HG02678 (cell line): ENCODE data around the gene EVPL.
"Not testable (repeated sequence)": the region's sequence is repeated elsewhere in the genome, so short reads cannot be mapped to it uniquely, and the experiment has no call there.

ENCODE experiments used
- ATAC-seq: cut with Tn5 transposase; IDR thresholded peaks from one replicate; pipeline ENCODE4 v1.9.1; 2021; ENCODE audit warnings: mild to moderate bottlenecking, moderate library complexity; ENCODE audit not compliant: unreplicated experiment

EVPL gene

DNA sequence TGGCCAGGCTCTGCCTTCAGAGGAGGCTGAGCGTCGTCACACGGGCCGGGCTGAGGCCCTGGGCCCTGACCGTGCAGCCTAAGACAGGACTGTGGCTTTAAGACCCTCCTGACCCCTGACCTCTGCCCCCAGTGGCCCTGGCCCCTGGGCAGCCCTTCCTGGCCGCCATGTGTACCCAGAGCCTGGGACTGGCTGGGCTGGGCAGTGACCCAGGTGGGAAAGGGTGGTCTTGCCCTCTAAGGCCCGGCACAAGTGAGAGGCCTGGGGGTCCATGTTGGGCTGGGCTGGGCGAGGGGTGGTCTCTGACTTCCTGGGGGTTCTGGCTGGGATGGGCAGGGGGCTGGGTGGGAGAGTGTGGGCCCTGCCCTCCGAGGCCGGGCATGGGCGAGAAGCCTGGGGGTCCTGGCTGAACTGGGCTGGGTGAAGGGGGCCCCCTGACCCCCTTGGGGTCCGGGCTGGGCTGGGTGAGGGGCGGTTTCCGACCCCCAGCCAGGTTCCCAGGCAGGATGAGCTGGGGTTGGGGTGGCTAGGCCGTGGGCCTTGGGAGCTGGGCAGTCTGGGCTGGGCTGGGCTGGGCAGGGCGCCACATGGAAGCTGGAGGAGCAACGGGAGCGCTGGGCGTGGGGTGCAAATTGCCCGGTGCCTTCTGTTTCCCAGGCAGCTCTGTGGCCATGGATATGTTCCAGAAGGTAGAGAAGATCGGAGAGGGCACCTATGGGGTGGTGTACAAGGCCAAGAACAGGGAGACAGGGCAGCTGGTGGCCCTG is 26.2 kb downstream of the EVPL start, which contains the start of gene CDK3:
Gene CDK3, plus strand, starts transcription at position 101 of the 767 bp plus-strand sequence. Its CDS starts 571 bp downstream, at position 672.
- no peak for ATAC-seq

DNA sequence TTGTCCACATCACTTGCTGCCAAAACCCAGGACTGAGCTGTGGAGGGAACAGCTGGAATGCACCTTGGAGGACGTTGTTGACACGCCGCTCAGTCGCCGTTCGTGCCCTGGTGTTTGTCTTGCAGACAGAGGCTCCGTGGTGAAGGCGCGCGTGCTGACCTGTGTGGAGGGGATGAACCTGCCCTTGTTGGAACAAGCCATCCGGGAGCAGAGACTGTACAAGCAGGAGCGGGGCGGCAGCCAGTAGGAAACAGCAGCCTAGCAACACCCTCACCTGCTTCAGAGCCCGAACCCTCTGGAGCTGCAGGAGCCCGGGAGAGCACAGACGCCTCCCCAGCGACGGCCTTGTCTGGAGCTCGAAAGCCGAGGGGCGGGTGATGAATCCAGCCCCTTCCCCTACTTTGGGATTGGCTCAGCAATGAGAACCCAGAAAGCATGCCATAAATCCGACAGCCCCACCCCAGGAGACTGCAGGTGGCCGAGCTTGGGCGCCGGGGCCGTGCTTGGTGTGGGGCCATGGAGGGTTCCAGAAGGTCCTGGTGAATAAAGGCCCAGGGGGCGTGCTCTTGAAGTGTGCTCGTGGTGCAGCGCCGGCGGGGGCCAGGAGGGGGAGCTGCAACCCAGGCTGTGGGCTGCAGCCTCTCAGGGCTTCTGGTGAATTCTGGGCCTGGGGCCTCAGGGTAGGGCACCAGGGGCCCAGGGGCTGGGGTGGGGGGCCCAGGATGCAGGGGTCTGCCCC is 26.9 kb downstream of the EVPL start:
- ATAC-seq: no peak

DNA sequence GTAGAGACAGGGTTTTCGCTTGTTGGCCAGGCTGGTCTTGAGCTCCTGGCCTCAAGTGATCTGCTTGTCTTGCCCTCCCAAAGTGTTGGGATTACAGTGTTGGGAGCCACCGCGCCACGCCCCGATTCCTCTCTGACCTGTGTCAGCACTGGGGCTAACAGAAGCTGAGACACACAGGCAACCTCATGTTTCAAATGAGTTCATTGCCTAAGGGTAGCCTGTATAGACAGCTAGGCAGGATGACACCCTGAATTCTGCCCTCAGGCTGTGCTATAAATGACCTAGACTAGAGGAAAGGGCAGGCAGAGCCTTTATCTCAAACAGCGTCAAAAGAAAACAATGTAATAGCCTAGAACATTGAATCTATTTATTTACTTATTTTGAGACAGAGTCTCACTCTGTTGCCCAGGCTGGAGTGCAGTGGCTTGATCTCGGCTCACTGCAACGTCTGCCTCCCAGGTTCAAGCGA is 28.7 kb downstream of the EVPL start:
- no peak for ATAC-seq

DNA sequence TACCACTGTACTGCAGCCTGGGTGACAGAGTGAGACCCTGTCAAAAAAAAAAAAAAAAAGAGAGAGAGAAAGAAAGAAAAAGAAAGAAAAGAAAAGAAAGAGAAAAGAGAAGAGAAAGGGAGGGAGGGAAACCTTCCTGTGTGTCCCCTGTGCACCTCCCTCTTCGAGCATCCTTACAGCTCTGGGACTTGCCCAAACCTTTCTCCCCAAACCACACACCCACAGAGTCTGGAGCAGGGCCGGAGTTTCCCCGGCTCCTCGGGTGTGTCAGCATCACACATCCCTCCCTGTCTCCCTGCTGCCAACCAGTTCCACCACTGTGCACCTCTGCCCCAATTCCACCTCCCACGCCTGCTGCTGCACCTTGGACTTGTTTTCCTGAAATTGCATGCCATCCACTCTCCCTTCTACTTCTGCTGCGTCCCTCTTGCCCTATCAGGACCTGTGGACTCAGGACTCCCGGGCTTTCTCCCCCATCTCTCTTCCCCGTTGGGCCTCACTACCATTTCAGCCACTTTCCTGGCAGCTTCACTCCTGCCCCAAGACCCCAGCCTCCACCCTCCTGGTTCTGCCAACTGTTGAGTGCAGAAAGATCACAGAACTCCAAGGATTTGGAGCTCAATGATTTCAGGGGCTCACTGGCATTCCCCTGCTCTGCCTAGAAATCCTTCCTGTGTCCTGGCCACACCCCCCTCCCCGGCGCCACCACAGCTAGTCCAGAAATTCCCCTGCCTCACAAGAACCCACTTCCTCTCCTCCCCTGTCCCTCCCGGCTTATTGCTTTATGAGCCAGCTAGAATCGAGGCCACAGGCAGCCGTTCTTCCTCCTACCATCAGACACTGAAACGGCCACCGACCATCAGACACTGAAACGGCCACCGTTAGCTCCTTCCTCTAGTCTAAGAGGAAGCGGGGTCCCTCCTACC is 30.2 kb downstream of the EVPL start:
- ATAC-seq: no peak

DNA sequence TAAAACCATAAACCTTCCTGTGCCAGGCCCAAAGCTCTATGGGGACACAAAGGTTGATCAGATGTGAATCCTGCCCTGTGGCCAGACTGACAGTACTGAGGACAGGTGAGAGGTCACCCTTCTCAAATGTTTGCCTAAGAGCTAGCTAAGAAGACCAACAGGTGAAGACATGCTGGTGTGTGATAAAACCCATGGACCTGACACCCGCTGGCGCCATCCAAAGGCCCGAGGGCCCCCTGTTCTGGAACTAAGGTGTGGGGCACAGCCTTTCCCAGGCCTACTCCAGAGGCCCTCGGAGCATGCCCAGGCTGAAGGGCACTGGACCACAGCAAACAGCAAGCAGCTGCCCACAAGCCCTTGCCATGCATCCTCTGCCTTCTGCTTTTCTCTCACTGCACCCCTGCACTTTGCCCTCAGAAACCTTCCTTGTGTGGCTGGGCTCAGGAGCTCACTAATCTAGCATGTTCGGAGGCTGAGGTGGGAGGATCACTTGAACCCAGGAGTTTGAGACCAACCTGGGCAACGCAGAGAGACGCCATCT is 31.7 kb downstream of the EVPL start:
- no peak for ATAC-seq

DNA sequence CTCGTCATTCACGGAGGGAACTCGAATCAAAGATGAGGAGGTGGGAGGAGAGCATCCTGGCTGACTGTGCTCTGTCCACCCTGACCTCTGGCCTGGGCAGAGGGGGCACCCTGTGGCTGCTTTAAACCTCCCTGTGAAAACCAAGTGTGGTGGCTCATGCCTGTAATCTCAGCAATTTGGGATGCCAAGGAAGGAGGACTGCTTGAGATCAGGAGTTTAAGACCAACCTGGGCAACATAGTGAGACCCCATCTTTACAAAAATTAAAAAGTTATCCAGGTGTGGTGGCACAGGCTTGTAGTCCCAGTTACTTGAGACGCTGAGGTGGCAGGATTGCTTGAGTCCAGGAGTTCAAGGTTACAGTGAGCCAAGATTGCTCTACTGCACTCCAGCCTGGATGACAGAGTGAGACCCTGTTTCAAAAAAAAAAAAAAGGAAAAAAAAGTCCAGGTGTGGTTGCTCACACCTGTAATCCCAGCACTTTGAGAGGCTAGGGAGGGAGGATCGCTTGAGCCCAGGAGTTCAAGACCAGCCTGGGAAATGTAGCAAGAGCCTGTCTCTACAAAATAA is 32.2 kb downstream of the EVPL start:
- no peak for ATAC-seq

DNA sequence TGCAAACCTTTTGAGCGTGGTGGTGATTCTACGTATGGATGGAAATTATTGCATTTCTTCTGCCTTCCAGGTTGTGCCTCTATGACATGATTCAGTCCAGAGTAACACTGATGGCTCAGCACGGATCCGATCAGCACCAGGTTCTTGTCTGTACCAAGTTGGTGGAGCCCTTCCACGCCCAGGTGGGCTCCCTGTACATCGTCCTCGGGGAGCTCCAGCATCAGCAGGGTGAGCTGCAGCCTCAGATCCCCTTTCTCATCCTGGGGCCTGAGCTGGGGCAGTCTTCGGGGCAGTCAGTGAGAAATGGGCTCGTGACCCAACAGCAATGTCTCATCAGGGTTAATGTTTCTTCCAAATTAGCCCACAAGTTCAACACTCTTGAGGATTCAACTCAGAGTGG is 35.7 kb downstream of the EVPL start:
- ATAC-seq: no peak

DNA sequence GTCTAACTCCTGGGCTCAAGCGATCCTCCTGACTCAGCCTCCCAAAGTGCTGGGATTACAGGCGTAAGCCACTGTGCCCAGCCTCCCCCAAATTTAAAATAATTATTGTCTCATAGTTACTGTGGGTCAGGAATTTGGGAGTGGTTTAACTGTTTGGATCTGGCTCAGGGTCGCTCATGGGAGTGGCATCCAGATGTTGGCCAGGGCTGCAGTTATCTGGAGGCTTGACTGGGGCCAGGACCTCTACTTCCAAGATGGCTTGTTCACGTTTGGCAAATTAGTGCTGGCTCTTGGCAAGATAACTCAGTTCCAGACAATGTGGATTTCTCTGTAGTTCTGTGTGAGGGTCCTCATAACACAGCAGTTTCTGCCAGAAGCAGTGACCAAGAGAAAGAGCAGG is 40.1 kb downstream of the EVPL start:
- ATAC-seq: no peak

DNA sequence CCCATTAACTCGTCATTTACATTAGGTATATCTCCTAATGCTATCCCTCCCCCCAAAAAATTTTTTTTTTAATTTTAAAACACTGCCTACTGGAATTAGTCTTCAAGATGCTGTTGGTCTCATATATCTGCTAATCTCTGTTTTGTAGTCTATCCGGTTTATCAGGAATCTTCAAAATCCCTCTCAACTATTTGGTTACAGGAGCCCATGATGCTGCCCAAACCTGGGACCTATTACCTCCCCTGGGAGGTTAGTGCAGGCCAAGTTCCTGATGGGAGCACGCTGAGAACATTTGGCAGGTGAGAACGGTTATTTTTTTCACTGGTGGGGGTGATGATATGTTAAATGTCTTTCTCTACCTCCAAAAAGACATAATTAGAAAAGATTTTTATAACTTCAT is 41.1 kb downstream of the EVPL start:
- no peak for ATAC-seq

DNA sequence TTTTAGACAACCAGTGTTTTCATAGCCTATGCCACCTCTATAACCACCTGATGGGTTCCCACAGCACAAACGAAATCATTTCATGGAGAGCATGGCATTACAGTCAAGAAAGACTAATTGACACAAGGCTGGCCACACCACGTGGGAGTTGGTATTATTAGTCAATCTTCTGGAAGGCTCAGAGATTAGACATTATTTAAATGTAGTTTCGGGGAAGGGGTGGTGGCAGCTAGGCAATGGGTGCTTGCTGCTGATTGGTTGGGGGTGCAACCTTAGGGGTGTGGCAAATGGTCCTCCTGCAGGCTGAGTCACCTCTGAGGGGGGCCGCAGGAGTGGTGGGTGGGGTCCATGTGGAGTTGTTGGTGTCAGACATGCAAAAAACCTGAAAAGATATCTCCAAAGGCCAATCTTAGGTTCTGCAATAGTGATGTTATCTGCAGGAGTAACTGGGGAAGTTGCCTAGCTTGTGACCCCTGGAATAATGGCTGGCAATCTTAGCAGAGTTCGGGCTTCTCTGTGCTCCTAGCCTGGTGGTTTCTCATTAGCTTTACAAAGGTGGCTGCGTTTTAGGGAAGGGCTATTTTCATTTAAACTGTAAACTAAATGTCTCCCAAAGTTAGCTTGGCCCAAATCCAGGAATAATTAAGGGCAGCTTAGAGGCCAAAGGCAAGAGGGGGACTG is 43.5 kb downstream of the EVPL start:
- no peak for ATAC-seq

DNA sequence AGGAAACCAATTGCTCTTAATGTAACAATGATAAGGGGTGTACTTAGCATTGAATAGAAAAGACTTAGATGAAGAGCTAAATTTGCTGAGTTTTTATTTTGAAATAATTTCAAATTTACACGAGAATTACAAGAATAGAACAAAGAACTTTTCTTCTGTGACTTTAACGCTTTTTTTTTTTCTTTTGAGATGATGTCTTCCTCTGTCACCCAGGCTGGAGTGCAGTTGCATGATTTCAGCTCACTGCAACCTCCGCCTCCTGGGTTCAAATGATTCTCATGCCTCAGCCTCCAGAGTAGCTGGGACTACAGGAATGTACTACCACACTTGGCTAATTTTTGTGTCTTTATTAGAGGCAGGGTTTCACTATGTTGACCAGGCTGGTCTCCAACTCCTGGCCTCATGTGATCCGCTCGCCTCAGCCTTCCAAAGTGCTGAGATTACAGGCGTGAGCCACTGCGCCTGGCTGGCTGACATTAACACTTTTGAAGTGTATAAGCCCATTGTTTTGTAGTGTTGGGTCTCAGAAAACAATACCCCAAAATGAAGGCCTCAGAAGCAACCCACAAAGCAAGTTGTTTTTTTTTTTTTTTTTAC is 46.0 kb downstream of the EVPL start:
- no peak for ATAC-seq

DNA sequence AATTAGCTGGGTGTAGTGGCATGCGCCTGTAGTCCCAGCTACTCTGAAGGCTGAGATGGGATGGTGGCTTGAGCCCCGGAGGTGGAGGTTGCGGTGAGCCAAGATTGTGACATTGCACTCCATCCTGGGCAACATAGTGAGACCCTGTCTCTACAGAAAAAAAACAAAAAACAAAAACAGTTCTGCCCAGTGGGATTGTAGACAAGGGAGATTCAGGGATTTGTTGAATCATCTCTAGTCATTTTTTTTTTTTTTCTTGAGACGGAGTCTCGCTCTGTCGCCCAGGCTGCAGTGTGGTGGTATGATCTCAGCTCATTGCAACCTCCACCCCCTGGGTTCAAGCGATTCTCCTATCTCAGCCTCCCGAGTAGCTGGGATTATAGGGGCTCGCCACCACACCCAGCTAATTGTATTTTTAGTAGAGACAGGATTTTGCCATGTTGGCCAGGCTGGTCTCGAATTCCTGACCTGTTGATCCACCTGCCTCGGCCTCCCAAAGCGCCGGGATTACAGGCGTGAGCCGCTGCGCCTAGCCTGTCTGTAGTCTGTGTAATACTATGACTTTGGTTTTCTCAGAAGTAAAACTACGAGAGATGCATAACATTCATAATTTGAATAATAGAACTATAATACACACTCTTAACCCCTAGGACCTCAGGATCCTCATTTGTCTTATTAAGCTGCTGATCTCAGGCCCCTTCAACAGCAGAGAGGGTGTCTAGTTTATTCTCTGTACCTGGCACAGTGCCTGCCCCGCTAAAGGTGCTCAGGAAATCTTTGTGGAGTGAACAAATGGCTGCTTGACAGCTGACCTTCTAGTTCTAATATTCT is 46.7 kb downstream of the EVPL start:
- ATAC-seq: no peak

DNA sequence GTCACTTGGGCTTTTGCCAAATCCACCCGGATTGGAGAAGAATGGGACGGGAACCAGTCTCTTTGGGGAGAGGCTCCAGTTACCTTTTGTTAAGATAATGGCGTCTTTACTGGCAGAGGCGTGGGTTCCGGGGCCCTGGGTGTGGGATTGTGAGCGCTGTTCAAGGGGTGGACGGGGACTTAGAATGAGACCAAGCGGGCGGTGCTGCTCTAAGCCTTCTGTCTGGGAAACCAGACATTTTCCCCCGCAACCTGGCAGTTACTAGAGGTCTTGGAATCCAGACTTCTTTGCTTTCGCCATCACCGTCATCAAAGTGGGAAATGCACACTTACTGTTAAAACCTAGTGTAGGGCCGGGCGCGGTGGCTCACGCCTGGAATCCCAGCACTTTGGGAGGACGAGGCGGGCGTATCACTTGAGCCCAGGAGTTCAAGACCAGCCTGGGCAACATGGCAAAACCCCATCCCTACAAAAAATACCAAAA is 47.4 kb downstream of the EVPL start:
- peak; percentile 5 for ATAC-seq

DNA sequence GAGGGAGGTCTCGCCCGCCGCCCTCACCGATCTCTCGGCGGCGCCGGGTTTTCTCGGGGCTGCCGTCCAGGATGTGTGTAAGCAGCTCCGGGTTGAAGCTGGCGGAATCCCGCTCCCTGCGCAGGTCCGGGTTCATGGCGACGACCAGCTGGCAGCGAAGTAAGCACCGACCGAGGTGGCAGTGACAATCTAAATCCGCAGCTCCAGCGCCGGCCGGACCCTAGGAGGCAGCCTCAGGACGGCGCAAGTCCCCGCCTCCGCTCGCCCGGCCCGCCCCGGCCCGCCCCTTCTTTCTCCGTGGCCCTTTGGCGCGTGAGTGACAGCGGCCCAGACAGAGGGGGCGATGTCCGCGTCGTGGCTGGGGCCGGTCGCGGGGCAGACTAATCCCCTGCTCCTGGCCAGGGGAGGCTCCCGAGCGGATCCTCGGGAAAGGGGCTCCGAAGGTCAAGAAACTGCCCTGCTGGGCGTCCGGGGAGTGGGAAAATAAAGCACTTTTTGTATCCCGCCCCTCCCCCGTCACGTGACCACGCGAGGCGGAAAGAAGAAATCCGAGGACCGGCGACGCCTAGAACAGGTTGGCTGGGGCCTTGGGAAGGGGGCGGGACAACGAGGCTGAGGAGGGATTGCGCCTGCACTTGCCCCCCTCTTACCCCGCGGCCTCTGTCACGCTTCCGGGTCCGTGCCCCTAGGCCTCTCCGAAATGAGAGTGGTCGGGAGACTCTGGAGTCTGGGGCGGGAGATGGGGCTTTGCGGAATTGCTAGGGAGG is 48.0 kb downstream of the EVPL start, which contains the start of the genes ACOX1 and TEN1:
Gene ACOX1, minus strand, starts transcription at position 229 of the 767 bp plus-strand sequence. Its CDS starts 93 bp downstream, at position 136.
Gene TEN1, plus strand, starts transcription at position 303 of the 767 bp plus-strand sequence. CDS start 6,953 bp downstream, outside the sequence.
- peak; percentile 88 for ATAC-seq

DNA sequence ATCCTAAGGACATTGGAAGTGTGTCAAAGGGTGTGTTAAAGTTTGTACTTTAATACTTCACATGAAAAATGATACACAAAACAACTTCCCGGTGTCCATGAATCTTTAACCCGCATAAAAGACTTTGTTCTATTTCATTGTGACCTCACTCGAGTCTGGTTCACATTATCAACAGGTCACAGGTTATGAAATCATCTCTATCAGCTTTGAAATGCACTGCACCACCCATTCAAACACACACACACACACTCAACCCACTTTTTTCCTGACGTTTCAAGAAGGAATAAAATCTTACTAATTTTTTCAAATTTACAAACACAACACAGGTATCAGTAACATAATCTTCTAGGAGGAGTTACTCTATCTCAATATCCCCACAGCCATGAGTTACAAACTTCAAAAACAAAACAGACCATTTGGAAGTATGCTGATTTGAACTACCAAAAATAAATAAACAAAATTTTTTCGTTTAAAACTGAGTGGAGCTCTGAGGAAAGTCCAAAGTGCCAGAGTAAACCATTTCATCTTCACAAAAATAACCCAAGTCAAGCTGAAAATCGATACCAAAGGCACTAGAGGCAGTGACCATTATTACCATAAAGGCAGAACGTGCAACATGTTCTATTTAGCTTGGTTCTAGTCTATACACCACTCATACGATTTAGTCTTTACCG is 50.8 kb downstream of the EVPL start:
- no peak for ATAC-seq

DNA sequence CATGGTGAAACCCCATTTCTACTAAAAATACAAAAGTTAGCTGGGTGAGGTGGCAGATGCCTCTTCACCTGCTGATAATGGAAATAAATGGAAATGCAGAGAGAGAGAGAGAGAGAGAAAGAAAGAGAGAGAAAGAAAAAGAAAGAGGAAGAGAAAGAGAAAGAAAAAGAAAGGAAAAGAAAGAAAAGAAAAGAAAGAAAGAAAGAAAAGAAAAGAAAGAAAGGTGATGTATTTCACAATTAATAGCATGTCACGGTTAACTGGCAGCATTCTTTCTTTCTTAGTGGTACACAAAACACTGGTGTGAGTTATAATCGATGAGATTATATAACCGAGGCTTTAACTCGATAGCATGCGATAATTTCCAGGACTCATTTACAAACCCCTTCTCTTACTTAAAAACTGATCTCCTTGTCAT is 51.3 kb downstream of the EVPL start:
- ATAC-seq: no peak

DNA sequence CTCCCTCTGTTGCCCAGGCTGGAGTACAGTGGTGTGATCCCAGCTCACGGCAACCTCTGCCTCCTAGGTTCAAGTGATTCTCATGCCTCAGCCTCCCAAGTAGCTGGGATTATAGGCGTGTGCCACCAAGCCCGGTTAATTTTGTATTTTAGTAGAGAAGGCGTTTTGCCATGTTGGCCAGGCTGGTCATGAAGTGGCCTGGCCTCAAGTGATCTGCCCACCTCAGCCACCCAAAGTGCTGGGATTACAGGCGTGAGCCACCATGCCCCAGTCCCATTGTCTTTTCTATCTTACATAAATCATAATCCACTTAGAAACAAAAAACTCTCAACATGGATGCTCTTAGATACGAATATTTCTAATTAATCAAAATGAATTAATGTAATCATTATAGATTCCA is 51.9 kb downstream of the EVPL start:
- ATAC-seq: not testable (repeated sequence)
